IMR-90 (cell line): ENCODE results near the gene MYCBPAP.

ENCODE experiments used
- MAZ ChIP-seq: IDR thresholded peaks from 2 replicates; pipeline ENCODE4 v1.6.1; 2012; ENCODE audit warnings: low read depth, mild to moderate bottlenecking, low read length, improper control_type of control experiment, moderate library complexity, borderline replicate concordance
- NFE2L2 ChIP-seq: fragments of 150-350 bp; IDR thresholded peaks from 2 replicates; pipeline ENCODE4 v1.6.1; 2016; ENCODE audit warnings: low read depth, mild to moderate bottlenecking, low read length
- POLR2A ChIP-seq: IDR thresholded peaks from 2 replicates; pipeline ENCODE4 v1.6.1; 2012; ENCODE audit warnings: mild to moderate bottlenecking, low read depth, low read length
- RAD21 ChIP-seq: IDR thresholded peaks from 2 replicates; pipeline ENCODE4 v1.6.1; 2012; ENCODE audit warnings: low read length, improper control_type of control experiment
- RCOR1 ChIP-seq: IDR thresholded peaks from 2 replicates; pipeline ENCODE4 v1.6.1; 2012; ENCODE audit warnings: mild to moderate bottlenecking, low read length, improper control_type of control experiment; ENCODE audit not compliant: insufficient replicate concordance
- RFX5 ChIP-seq: IDR thresholded peaks from 2 replicates; pipeline ENCODE4 v1.8.0; 2012; ENCODE audit warnings: low read depth, mild to moderate bottlenecking, low read length, moderate library complexity
- USF2 ChIP-seq: fragments of 150-350 bp; IDR thresholded peaks from 2 replicates; pipeline ENCODE4 v1.6.1; 2017; ENCODE audit warnings: mild to moderate bottlenecking, antibody characterized with exemption, low read length, low read depth
- TF ChIP-seq, protein P1 (sequence below): conservative IDR thresholded peaks from 2 replicates; pipeline ENCODE4 v1.5.1; 2012; ENCODE audit warnings: mild to moderate bottlenecking, low read depth, low read length, improper control_type of control experiment
- TF ChIP-seq, protein P2 (sequence below): fragments of 150-350 bp; IDR thresholded peaks from 2 replicates; pipeline ENCODE4 v1.6.1; 2016; ENCODE audit warnings: low read depth, mild to moderate bottlenecking, low read length, moderate library complexity, borderline replicate concordance

DNA sequence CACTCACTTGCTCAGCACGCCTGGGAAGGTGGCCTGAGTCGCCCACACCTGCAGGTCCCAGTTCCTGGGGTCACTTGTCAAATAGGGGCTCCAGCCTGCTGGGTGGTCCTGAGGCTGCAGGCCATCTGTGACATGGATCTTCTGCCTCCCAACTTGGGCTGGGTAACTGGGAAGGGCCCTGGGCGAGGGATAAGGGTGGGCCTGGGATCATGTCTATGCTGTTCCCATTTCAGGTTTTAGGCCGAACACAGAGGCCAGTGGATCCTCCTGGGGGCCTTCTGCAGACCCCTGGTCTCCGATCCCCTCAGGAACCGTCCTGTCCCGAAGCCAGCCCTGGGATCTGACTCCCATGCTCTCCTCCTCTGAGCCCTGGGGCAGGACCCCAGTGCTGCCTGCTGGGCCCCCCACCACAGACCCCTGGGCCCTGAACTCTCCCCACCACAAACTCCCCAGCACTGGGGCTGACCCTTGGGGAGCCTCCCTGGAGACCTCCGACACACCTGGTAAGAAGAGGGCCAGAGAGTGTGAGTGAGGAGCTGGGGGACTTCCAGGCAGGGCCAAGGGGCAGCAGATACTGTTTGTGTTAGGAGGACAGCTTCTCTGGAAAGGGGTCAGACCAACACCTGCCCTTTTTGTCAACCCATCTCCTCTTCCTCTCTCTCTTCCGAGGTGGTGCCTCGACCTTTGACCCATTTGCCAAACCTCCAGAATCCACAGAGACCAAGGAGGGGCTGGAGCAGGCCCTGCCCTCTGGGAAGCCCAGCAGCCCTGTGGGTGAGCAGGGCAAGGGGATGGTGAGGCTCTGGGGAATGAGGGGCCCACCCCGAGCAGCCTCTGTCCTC, 32.5 kb downstream of the MYCBPAP start:
- TF ChIP-seq, protein P1, sequence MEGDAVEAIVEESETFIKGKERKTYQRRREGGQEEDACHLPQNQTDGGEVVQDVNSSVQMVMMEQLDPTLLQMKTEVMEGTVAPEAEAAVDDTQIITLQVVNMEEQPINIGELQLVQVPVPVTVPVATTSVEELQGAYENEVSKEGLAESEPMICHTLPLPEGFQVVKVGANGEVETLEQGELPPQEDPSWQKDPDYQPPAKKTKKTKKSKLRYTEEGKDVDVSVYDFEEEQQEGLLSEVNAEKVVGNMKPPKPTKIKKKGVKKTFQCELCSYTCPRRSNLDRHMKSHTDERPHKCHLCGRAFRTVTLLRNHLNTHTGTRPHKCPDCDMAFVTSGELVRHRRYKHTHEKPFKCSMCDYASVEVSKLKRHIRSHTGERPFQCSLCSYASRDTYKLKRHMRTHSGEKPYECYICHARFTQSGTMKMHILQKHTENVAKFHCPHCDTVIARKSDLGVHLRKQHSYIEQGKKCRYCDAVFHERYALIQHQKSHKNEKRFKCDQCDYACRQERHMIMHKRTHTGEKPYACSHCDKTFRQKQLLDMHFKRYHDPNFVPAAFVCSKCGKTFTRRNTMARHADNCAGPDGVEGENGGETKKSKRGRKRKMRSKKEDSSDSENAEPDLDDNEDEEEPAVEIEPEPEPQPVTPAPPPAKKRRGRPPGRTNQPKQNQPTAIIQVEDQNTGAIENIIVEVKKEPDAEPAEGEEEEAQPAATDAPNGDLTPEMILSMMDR, result no peak
- TF ChIP-seq RFX5 (no peak), RAD21 (no peak), POLR2A (no peak), USF2 (no peak), MAZ (no peak), NFE2L2 (no peak), RCOR1 (no peak)
- TF ChIP-seq, protein P2, sequence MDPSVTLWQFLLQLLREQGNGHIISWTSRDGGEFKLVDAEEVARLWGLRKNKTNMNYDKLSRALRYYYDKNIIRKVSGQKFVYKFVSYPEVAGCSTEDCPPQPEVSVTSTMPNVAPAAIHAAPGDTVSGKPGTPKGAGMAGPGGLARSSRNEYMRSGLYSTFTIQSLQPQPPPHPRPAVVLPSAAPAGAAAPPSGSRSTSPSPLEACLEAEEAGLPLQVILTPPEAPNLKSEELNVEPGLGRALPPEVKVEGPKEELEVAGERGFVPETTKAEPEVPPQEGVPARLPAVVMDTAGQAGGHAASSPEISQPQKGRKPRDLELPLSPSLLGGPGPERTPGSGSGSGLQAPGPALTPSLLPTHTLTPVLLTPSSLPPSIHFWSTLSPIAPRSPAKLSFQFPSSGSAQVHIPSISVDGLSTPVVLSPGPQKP, result no peak
